Measurements from ENCODE around the gene ATXN7L2.
"Not testable (repeated sequence)": the region's sequence is repeated elsewhere in the genome, so short reads cannot be mapped to it uniquely, and the experiment has no call there.

The ATXN7L2 gene

DNA sequence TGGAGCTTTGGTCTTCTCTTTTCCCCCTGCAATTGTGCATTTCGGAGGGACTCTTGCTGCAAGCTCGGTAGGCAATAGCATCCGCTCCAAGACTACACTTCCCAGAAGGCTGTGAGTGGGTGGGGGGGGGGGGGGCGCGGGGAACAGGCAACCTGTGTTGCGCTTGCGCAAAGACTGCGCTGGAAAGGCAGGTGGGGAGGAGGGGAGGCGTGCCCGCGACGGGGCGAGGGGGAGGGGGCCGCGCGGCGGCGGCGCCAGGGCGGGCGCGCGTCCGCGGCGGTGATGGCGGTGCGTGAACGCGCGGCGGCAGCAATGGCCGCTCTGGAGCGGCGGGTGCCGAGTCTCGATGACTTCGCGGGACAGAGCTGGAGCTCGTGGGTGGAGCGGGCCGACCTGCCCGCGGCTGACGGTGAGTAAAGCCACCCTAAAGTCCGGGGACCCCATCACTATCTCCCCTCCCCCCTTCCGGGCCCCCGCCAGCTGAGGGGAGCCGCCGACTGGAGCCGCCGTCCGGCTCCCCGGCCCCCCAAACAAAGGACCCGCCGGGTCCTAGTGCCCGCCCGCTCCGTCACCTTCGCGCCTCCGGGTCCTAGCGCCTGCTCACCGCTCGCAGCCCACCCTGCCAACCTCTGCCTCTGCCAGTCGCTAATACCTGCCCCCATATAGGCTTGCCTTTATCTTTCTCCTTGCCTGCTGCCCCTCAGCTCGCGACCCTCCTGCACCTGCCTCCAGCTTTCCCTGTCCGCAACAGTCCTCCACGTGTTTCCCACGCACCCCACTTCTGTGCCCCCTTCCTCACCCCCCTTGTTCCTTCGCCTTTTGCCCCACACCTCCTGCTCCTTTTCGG is at the start of gene ATXN7L2:
Gene ATXN7L2, plus strand, starts transcription at position 234 of the 847 bp plus-strand sequence. Its CDS starts 49 bp downstream, at position 283.
- peak; percentile 90 to 92 for DNase-seq

GRCh38 chr1:109434484-109434883 is 49.2 kb upstream of the ATXN7L2 start:
- no peak for DNase-seq

- no peak for DNase-seq
These were observed 44.9 kb upstream of the ATXN7L2 start for GRCh38 chr1:109438798-109439297.

DNA sequence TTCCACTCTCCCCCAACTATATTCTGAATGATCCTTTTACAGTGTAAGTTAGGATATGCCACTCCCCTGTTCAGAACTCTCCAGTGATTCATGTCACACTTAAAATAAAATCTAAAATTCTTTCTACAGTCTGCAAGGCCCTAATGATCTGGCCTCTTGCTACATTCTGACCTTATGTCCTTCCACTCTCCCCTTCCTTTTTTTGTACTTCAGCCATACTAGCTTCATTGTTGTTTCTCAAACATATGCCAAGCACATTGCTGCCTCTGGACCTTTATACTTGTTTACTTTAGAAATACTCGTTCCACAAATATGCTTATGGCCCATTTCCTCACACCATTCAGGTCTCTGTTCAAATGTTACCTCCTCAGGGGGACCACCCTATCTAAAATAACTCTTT is 42.6 kb upstream of the ATXN7L2 start:
- DNase-seq = no peak

DNA sequence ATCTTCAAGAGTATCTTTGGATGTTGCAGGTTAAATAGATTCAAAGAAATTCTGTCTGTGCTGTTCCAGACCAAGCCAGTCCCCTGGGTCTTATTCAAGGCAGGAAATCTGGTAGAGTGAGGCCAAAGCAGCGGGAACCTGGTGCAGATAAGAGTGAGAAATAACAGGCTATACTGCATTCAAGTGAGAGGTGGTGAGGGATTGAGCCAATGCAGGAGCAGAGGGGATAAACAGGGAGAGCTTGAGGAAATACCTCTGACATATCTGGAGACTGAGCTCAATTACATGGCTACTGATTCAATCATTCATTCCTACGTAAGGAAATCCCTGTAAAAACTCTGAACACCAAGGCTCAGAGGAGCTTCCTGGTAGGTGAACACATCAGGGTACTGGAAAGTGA is 40.2 kb upstream of the ATXN7L2 start:
- DNase-seq = no peak

DNA sequence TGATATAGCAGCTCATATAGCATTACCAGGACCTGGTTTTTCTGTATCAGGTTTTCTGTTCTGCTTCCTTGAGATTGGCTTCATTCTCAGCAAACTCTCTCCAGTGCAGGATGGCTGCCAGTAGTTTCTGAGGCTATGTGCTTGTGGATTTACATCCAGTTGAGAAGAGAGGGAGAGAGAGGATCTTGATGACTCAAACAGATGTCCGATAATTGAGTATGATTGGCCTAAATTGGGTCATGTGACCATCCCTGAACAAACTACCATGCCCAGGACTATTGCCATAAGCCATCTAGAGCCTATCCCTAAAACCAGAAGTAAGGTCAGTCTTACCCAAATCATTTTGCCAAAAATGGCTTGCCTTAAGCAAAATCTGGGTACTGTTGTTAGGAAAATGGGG is 39.4 kb upstream of the ATXN7L2 start:
- DNase-seq = no peak

GRCh38 chr1:109445949-109446695 is 37.6 kb upstream of the ATXN7L2 start:
- DNase-seq = not testable (repeated sequence)

- no peak for DNase-seq
These were observed 36.2 kb upstream of the ATXN7L2 start for GRCh38 chr1:109447524-109447923.

GRCh38 chr1:109454497-109455133 is 29.1 kb upstream of the ATXN7L2 start:
- no peak for DNase-seq

GRCh38 chr1:109457819-109458218 is 25.9 kb upstream of the ATXN7L2 start:
- no peak for DNase-seq

DNA sequence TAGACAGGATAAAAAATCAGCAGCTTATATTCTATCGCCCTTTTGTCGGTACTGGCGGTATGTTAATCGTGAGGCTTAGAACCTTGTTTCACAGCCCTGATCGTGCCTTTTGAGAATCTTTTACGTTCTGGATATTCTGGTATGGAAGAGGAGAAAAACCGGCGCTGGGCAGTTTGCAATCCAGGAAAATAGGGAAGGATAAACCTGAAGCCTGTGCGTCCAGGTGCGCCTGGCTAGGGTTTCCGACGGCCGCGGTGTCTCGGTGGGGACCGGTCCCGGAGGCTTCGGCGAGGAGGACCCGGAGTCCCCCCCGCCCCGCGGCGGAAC is 17.6 kb upstream of the ATXN7L2 start:
- DNase-seq = no peak

DNA sequence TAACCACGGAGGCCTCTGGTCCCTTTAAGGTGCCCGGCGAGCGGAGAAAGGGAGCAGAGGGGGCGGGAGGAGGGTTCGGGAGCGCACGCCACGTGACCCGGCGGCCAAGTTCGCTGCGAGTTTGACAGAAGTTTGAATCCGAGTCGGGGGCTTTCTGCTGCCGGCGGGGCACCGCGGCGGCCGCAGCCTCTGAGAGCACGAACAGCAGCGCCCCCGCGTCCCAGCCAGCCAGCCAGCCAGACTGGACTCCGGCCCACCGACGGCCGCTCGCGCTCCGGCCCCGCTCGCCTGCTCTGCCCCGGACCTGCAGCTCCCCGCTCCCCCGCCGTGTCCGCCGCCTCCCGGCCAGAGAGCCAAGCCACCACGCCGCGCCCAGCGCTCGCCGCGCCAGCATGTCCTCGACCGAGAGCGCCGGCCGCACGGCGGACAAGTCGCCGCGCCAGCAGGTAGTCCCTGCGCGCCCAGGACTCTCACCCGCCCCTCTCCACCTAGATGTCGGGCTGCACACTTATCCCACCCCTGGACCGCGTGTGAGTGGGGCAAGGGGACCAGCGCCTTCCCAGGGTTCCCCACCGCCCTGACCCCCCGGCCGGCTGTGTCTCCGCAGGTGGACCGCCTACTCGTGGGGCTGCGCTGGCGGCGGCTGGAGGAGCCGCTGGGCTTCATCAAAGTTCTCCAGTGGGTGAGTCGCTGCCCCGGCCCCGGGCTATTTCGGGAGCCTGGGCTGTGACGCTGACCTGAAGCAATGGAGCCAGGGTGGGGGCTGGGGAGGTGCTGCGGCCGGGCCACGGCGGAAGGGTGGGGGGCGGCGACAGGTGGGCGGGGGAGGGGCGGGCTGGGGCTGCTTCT is 17.0 kb upstream of the ATXN7L2 start, which contains the start of gene SYPL2:
Gene SYPL2, plus strand, starts transcription at position 95 of the 849 bp plus-strand sequence. Its CDS starts 298 bp downstream, at position 393.
- DNase-seq = no peak

DNA sequence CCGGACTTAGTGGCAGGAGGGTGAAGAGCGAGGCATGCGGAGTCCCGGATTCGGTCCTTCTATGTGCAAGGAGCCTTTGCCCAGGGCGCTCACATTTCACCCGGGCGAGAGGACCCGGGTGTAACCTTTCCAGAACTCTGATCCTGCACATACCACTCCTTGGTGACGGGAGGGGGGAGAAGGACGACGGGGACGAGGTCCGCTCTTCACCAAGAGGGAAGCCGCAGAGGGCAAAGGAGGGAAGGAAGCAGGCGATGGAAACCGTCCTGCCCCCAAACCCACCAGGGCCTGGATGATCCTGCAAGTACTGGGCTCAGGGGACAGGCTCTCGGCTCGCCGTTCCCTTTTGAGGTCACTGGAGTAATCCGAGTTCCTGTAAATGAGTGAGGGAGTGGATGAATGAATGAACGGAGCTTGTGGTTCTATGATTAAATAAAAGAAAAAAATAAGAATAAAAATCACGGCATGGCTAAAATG is 16.4 kb upstream of the ATXN7L2 start:
- no peak for DNase-seq

DNA sequence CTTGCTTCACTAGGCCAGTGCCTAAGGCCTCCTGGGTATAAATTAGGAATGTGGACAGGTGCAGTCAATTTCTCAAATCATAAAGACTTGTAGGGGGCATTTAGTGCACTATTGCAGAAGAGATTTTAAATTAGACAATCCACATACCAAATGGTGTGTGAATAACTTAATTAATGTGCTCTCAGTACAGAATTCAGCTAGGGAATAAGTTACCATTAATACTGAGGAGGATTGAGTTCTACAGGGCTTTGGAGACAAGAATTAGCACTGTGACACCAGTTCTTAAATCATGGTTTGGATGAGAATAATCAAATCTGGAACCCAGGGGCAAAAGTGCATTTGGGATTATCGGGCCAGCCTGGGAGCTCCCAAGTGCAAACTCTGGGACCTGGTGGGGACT is 15.6 kb upstream of the ATXN7L2 start:
- no peak for DNase-seq

GRCh38 chr1:109468903-109469302 is 14.8 kb upstream of the ATXN7L2 start:
- DNase-seq = no peak

DNA sequence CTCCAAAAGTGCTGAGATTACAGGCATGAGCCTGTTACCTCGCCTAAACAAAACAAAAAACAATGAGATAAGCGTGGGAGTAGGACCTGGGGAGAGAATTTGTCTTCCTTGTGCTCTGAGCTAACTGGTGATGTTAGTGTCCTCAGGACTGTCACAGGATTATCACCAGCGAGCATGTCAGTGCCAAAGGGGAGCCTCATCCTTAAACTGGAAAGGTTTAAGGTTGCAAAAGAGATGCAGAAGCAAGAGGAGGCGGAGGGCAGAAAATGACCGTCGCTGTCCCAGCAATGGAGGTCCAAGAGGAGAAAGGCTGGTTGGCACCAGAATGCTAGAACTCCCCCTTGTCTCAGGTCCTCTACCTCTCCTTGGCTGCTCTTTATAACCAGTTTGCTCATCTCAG is 13.5 kb upstream of the ATXN7L2 start:
- DNase-seq = no peak

- DNase-seq = no peak
These were observed 10.9 kb upstream of the ATXN7L2 start for GRCh38 chr1:109472779-109473178.

DNA sequence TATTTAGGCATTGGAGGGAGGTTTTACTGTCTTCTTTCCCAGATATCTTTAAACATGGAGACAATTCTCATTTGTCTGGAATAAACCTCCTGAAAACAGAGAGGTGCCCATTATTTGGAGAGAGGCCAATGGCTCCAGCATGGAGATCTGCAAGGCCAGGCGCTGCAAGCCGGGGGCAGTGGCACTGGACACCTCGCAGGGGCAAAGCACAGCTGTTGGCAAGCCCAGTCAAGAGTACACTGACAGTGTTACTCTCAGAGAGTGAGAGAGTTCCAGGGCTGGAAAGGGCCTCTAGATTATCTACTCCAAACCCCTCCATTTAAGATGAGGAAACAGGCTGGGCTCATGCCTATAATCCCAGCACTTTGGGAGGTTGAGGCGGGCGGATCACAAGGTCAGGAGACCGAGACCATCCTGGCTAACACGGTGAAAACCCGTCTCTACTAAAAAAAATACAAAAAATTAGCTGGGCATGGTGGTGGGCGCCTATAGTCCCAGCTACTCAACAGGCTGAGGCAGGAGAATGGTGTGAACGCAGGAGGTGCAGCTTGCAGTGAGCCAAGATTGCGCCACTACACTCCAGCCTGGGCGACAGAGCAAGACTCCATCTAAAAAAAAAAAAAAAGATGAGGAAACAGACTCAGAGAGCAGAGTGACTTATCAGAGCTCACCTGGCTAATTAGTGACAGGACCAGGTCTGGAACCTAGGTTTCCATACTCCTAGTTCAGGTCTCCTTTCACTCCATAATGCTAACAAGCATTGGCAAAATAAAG is 10.2 kb upstream of the ATXN7L2 start:
- not testable (repeated sequence) for DNase-seq

GRCh38 chr1:109474697-109475096 is 9.0 kb upstream of the ATXN7L2 start:
- DNase-seq = no peak

GRCh38 chr1:109475261-109475660 is 8.4 kb upstream of the ATXN7L2 start:
- no peak for DNase-seq

DNA sequence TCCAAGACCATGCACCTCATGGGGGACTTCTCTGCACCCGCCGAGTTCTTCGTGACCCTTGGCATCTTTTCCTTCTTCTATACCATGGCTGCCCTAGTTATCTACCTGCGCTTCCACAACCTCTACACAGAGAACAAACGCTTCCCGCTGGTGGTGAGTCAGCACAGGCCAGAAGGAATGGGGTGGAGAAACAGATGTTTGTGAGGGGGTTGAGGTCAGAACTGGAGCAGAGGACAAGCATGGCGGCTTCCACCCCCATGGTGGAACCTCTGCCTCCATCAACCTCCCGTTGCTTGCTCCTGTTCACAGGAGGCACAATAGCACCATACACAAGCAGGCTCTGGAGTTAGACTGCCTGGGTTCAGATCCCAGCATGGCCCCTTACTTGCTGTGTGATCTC is 6.9 kb upstream of the ATXN7L2 start:
- no peak for DNase-seq

GRCh38 chr1:109477821-109478220 is 5.9 kb upstream of the ATXN7L2 start:
- DNase-seq = no peak
